Neural progenitor cell (in vitro differentiated cells): ENCODE data around the gene ABAT. TPM values are rescaled to one million over a fixed set of nuclear protein-coding genes. Genes with fewer than 3 reads are reported as not detected.

Experiments used
- DNase-seq: peaks from one replicate; pipeline ENCODE4 v3.0.0-alpha.2; 2016; ENCODE audit warnings: low spot score
- H2AFZ ChIP-seq: fragments of 200-600 bp; sonication (generic); replicated peaks from 2 replicates; pipeline ENCODE4 v1.6.1; 2016; ENCODE audit warnings: antibody characterized with exemption
- H3F3A ChIP-seq: fragments of 200-600 bp; sonication (generic); 2 replicates; pipeline ENCODE4 v1.6.1; 2016; ENCODE audit warnings: antibody characterized with exemption, low read depth
- H3K27ac ChIP-seq: fragments of 200-600 bp; sonication (generic); 2 replicates; pipeline ENCODE4 v1.5.1; 2016; ENCODE audit warnings: mild to moderate bottlenecking
- H3K27me3 ChIP-seq: fragments of 200-600 bp; sonication (generic); 2 replicates; pipeline ENCODE4 v1.6.1; 2016; ENCODE audit warnings: mild to moderate bottlenecking, moderate library complexity
- H3K36me3 ChIP-seq: fragments of 200-600 bp; sonication (generic); 2 replicates; pipeline ENCODE4 v1.5.1; 2016
- H3K4me1 ChIP-seq: fragments of 200-600 bp; sonication (generic); 2 replicates; pipeline ENCODE4 v1.6.1; 2016; ENCODE audit warnings: mixed run types
- H3K4me2 ChIP-seq: fragments of 200-600 bp; sonication (generic); 2 replicates; pipeline ENCODE4 v1.6.1; 2016
- H3K4me3 ChIP-seq: fragments of 200-600 bp; sonication (generic); 2 replicates; pipeline ENCODE4 v1.5.1; 2016
- H3K79me2 ChIP-seq: fragments of 200-600 bp; sonication (generic); 2 replicates; pipeline ENCODE4 v1.6.1; 2016; ENCODE audit warnings: low read depth
- H3K9ac ChIP-seq: fragments of 200-600 bp; sonication (generic); 2 replicates; pipeline ENCODE4 v1.6.1; 2016
- H3K9me3 ChIP-seq: fragments of 200-600 bp; sonication (generic); 2 replicates; pipeline ENCODE4 v1.5.1; 2016; ENCODE audit warnings: low read depth
- H4K20me1 ChIP-seq: fragments of 200-600 bp; sonication (generic); 2 replicates; pipeline ENCODE4 v1.6.1; 2016; ENCODE audit warnings: low read depth
- H3K27ac Mint-ChIP-seq: 3 replicates; pipeline ENCODE4 v1.8.0; 2021; ENCODE audit warnings: mixed read lengths
- H3K27me3 Mint-ChIP-seq: 2 replicates; pipeline ENCODE4 v1.8.0; 2022; ENCODE audit warnings: low read depth, mild to moderate bottlenecking, inconsistent platforms, moderate library complexity, mixed read lengths; ENCODE audit not compliant: insufficient read depth
- H3K36me3 Mint-ChIP-seq: 3 replicates; pipeline ENCODE4 v1.8.0; 2021; ENCODE audit warnings: mixed read lengths
- H3K4me1 Mint-ChIP-seq: 3 replicates; pipeline ENCODE4 v1.8.0; 2021; ENCODE audit warnings: mixed read lengths
- H3K4me3 Mint-ChIP-seq: 3 replicates; pipeline ENCODE4 v1.8.0; 2021; ENCODE audit warnings: mild to moderate bottlenecking, moderate library complexity, mixed read lengths
- H3K9me3 Mint-ChIP-seq: 3 replicates; pipeline ENCODE4 v1.8.0; 2020; ENCODE audit warnings: mixed read lengths
- CTCF ChIP-seq: fragments of 200-600 bp; sonication (generic); IDR thresholded peaks from 2 replicates; pipeline ENCODE4 v1.5.1; 2017; ENCODE audit warnings: antibody characterized with exemption, mild to moderate bottlenecking
- EZH2 ChIP-seq: fragments of 200-600 bp; sonication (generic); IDR thresholded peaks from 2 replicates; pipeline ENCODE4 v1.6.1; 2017; ENCODE audit warnings: antibody characterized with exemption, mild to moderate bottlenecking, moderate library complexity
- EZH2phosphoT487 ChIP-seq: fragments of 200-600 bp; sonication (generic); IDR thresholded peaks from 2 replicates; pipeline ENCODE4 v1.6.1; 2017; ENCODE audit warnings: antibody characterized with exemption
- total RNA-seq: library from RNA; depleted of rRNA; stranded (reverse); fragments of >200 nt; gene quantifications from 2 replicates; pipeline ENCODE4 v1.2.3, GENCODE V29; 2015; ENCODE audit warnings: low replicate concordance

The ABAT gene
- total RNA-seq, 1 donor from 2014 or later: 7.3 TPM

GRCh38 chr16:8788578-8789172, 114.3 kb downstream of the ABAT start:
- Mint-ChIP-seq H3K27ac (peak overlapping the region; percentile 42), H3K9me3 (no peaks in the 10 kb centered on the region), H3K4me1 (peaks cover 16% of the 10 kb centered on the region), H3K27me3 (peaks cover 2% of the 10 kb centered on the region), H3K4me3 (no peak overlapping the region), H3K36me3 (no peaks in the 10 kb centered on the region)
- no peak overlapping the region for H3K4me3 ChIP-seq
- H3K9ac ChIP-seq: no peak overlapping the region
- no peak for DNase-seq
- no peaks in the 10 kb centered on the region for H3K4me1 ChIP-seq
- no peaks in the 10 kb centered on the region for H4K20me1 ChIP-seq
- H3K9me3 ChIP-seq: no peaks in the 10 kb centered on the region
- no peak overlapping the region for H3K4me2 ChIP-seq
- no peaks in the 10 kb centered on the region for H3K79me2 ChIP-seq
- H3K27ac ChIP-seq: no peak overlapping the region
- H2AFZ ChIP-seq: no peak overlapping the region
- no peaks in the 10 kb centered on the region for H3F3A ChIP-seq
- no peaks in the 10 kb centered on the region for H3K27me3 ChIP-seq
- H3K36me3 ChIP-seq: no peaks in the 10 kb centered on the region
- TF ChIP-seq CTCF: no peak
- TF ChIP-seq EZH2: no peak
- TF ChIP-seq EZH2phosphoT487: no peak

GRCh38 chr16:8795091-8795490, 120.7 kb downstream of the ABAT start:
- TF ChIP-seq EZH2phosphoT487 (no peak), EZH2 (no peak), CTCF (no peak)

GRCh38 chr16:8795818-8796217, 121.4 kb downstream of the ABAT start:
- Histone ChIP-seq H3K4me3 (no peak overlapping the region), H3F3A (no peaks in the 10 kb centered on the region), H3K36me3 (no peaks in the 10 kb centered on the region), H3K79me2 (peaks cover 55% of the 10 kb centered on the region), H3K9ac (no peak overlapping the region), H3K4me2 (no peak overlapping the region), H3K9me3 (no peaks in the 10 kb centered on the region), H3K27ac (no peak overlapping the region), H4K20me1 (peaks cover 5% of the 10 kb centered on the region), H3K4me1 (no peaks in the 10 kb centered on the region), H2AFZ (no peak overlapping the region), H3K27me3 (no peaks in the 10 kb centered on the region)
- H3K4me3 Mint-ChIP-seq: peak overlapping the region; percentile 24
- H3K27ac Mint-ChIP-seq: no peak overlapping the region
- H3K36me3 Mint-ChIP-seq: no peaks in the 10 kb centered on the region
- H3K9me3 Mint-ChIP-seq: no peaks in the 10 kb centered on the region
- no peak for DNase-seq
- H3K4me1 Mint-ChIP-seq: peaks cover 30% of the 10 kb centered on the region
- H3K27me3 Mint-ChIP-seq: no peaks in the 10 kb centered on the region
- TF ChIP-seq CTCF (no peak), EZH2 (no peak), EZH2phosphoT487 (no peak)

More at GRCh38 chr16:8795091-8795490, 120.7 kb downstream of the ABAT start:
- H3K4me3 Mint-ChIP-seq: peak overlapping the region; percentile 24
- no peak overlapping the region for H3K27ac ChIP-seq
- H3K9me3 Mint-ChIP-seq: no peaks in the 10 kb centered on the region
- peaks cover 30% of the 10 kb centered on the region for H3K4me1 Mint-ChIP-seq
- no peaks in the 10 kb centered on the region for H3K36me3 ChIP-seq
- H3K4me1 ChIP-seq: no peaks in the 10 kb centered on the region
- H3K9ac ChIP-seq: no peak overlapping the region
- H3K27me3 Mint-ChIP-seq: no peaks in the 10 kb centered on the region
- H2AFZ ChIP-seq: no peak overlapping the region
- no peaks in the 10 kb centered on the region for H3K9me3 ChIP-seq
- no peaks in the 10 kb centered on the region for H3K36me3 Mint-ChIP-seq
- no peak overlapping the region for H3K4me2 ChIP-seq
- H3K27ac Mint-ChIP-seq: no peak overlapping the region
- H3K4me3 ChIP-seq: no peak overlapping the region
- peaks cover 5% of the 10 kb centered on the region for H4K20me1 ChIP-seq
- DNase-seq: no peak
- peaks cover 47% of the 10 kb centered on the region for H3K79me2 ChIP-seq
- H3K27me3 ChIP-seq: no peaks in the 10 kb centered on the region
- no peaks in the 10 kb centered on the region for H3F3A ChIP-seq
